ENCODE results near the gene TLE4. TPM values are rescaled to one million over a fixed set of nuclear protein-coding genes. Genes with fewer than 3 reads are reported as not detected.
"Not testable (repeated sequence)": the region's sequence is repeated elsewhere in the genome, so short reads cannot be mapped to it uniquely, and the experiment has no call there.

The TLE4 gene
- total RNA-seq, 4 donors from 2014 or later = 30.5 to 66.2 (median 46.4) TPM

GRCh38 chr9:79537838-79538237 is 33.9 kb upstream of the TLE4 start:
- Histone ChIP-seq H3K27ac (no peak overlapping the region), H3K27me3 (no peaks in the 10 kb centered on the region), H3K36me3 (no peaks in the 10 kb centered on the region), H3K9me3 (peaks cover 0 to 12% (median 0%) of the 10 kb centered on the region in 3 donors), H3K4me1 (no peaks in the 10 kb centered on the region), H3K4me3 (no peak overlapping the region)
- TF ChIP-seq, protein P1, sequence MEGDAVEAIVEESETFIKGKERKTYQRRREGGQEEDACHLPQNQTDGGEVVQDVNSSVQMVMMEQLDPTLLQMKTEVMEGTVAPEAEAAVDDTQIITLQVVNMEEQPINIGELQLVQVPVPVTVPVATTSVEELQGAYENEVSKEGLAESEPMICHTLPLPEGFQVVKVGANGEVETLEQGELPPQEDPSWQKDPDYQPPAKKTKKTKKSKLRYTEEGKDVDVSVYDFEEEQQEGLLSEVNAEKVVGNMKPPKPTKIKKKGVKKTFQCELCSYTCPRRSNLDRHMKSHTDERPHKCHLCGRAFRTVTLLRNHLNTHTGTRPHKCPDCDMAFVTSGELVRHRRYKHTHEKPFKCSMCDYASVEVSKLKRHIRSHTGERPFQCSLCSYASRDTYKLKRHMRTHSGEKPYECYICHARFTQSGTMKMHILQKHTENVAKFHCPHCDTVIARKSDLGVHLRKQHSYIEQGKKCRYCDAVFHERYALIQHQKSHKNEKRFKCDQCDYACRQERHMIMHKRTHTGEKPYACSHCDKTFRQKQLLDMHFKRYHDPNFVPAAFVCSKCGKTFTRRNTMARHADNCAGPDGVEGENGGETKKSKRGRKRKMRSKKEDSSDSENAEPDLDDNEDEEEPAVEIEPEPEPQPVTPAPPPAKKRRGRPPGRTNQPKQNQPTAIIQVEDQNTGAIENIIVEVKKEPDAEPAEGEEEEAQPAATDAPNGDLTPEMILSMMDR (IDR thresholded peaks at IDR 0.05) = no peak
- TF ChIP-seq POLR2AphosphoS5 (IDR thresholded peaks at IDR 0.05) (no peak), POLR2A (IDR thresholded peaks at IDR 0.05) (no peak), EP300 (IDR thresholded peaks at IDR 0.05) (no peak)
- WGBS, 2 donors (ENCODE audit: low coverage in 1 of 2) = 93 to 94% methylated on average over 2 of the region's 2 CpGs
- no peak for ATAC-seq

GRCh38 chr9:79542735-79543620 is 28.8 kb upstream of the TLE4 start:
- no peak overlapping the region for H3K27ac ChIP-seq
- no peaks in the 10 kb centered on the region for H3K9me3 ChIP-seq
- WGBS, 2 donors (ENCODE audit: low coverage in 1 of 2) = 76 to 100% methylated on average over 2 to 3 of the region's 3 CpGs
- no peaks in the 10 kb centered on the region for H3K36me3 ChIP-seq
- H3K27me3 ChIP-seq = no peaks in the 10 kb centered on the region
- no peak for ATAC-seq
- H3K4me1 ChIP-seq = no peaks in the 10 kb centered on the region
- no peak overlapping the region for H3K4me3 ChIP-seq
- TF ChIP-seq POLR2A (IDR thresholded peaks at IDR 0.05) = no peak
- no peak for TF ChIP-seq POLR2AphosphoS5 (IDR thresholded peaks at IDR 0.05)
- TF ChIP-seq EP300 (IDR thresholded peaks at IDR 0.05) = no peak
- TF ChIP-seq, protein P1 (IDR thresholded peaks at IDR 0.05) = no peak

DNA sequence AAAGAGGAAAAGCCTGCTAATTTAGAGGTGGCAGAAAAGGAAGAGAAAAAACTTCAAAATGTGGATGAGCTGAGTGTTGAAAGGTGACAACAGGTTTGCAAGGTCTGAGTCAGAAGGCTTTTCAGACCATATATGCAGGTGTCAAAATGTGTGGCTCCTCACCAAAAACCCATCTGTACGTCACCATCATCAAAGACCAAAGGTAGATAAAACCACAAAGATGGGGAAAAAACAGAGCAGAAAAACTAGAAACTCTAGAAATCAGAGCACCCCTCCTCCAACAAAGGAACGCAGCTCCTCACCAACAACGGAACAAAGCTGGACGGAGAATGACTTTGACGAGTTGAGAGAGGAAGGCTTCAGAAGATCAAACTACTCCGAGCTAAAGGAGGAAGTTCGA is 27.4 kb upstream of the TLE4 start:
- H3K4me1 ChIP-seq, ATAC-seq, H3K27me3 ChIP-seq, H3K36me3 ChIP-seq, H3K4me3 ChIP-seq, H3K9me3 ChIP-seq, H3K27ac ChIP-seq: not testable (repeated sequence)
- 76% methylated on average over 7 of the region's 7 CpGs; no CpG with 5 or more reads in 1 of the 2 donors for WGBS, 2 donors (ENCODE audit: low coverage in 1 of 2)

DNA sequence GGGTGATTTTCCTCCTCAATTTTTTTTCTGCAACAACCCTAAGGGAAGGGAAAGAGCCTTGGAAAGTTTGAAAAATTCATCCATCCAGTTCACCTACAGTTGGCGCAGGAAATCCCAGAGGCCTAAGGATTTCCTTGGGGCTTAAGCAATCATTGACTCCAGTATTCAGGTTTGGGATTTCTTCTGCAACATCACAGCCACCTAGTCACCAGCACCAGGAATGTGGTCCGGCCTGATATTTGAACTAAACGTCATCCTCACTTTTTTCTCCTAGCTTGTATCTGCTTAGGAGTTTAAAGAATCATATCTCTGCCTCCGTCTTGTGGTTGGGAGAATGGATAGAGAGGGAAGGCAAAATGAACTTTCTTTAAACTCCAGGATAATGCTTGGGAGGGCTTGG is 20.2 kb upstream of the TLE4 start:
- no peaks in the 10 kb centered on the region for H3K4me1 ChIP-seq
- no peaks in the 10 kb centered on the region for H3K27me3 ChIP-seq
- TF ChIP-seq, protein P1 (IDR thresholded peaks at IDR 0.05) = no peak
- TF ChIP-seq POLR2A (IDR thresholded peaks at IDR 0.05) = no peak
- no peak for TF ChIP-seq EP300 (IDR thresholded peaks at IDR 0.05)
- no peak for TF ChIP-seq POLR2AphosphoS5 (IDR thresholded peaks at IDR 0.05)
- no peak for ATAC-seq
- no peak overlapping the region for H3K27ac ChIP-seq
- H3K4me3 ChIP-seq = no peak overlapping the region
- 86 to 88% methylated on average over 3 to 4 of the region's 4 CpGs for WGBS, 2 donors (ENCODE audit: low coverage in 1 of 2)
- H3K36me3 ChIP-seq = no peaks in the 10 kb centered on the region
- peaks cover 0 to 4% (median 0%) of the 10 kb centered on the region in 3 donors for H3K9me3 ChIP-seq

DNA sequence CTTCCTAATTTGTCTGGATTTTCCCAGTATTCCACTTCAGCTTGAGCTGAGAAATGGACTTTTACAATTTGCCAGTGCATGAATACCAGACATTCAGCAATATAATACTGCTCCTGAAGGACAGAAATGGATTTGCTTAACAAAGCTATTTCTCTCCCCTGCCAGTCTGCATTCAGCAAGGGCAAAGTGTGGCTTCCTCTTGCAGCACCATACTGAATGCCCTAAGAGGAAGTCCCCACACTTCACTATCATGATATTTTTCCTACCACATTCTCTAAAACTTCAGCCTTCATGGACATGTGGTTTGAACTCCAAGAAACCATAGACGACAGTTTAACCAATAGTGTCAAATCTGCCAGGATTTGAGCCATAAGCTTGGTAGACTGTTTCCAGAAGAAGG is 19.8 kb upstream of the TLE4 start:
- no peak overlapping the region for H3K27ac ChIP-seq
- TF ChIP-seq POLR2AphosphoS5 (IDR thresholded peaks at IDR 0.05) (no peak), EP300 (IDR thresholded peaks at IDR 0.05) (no peak), POLR2A (IDR thresholded peaks at IDR 0.05) (no peak)
- TF ChIP-seq, protein P1 (IDR thresholded peaks at IDR 0.05) = no peak
- no CpG with 5 or more reads among the region's 1 CpG for WGBS, 2 donors (ENCODE audit: low coverage in 1 of 2)
- H3K4me1 ChIP-seq = no peaks in the 10 kb centered on the region
- H3K9me3 ChIP-seq = peaks cover 0 to 4% (median 0%) of the 10 kb centered on the region in 3 donors
- no peaks in the 10 kb centered on the region for H3K36me3 ChIP-seq
- H3K27me3 ChIP-seq = no peaks in the 10 kb centered on the region
- no peak overlapping the region for H3K4me3 ChIP-seq
- ATAC-seq = no peak
